AG09319 (cell line): ENCODE measurements around the gene TCN2.

ENCODE experiments used
- DNase-seq: peaks from one replicate; pipeline ENCODE4 v3.0.0-alpha.2; 2010; ENCODE audit warnings: low read depth; ENCODE audit errors: extremely low read depth
- CTCF ChIP-seq: IDR thresholded peaks from 2 replicates; pipeline ENCODE4 v1.5.1; 2011; ENCODE audit warnings: low read depth, mild to moderate bottlenecking, inconsistent platforms, low read length, moderate library complexity

TCN2 gene

GRCh38 chr22:30640361-30640760 is 33.4 kb downstream of the TCN2 start:
- no peak for DNase-seq
- TF ChIP-seq CTCF, result no peak

GRCh38 chr22:30640839-30641430 is 34.0 kb downstream of the TCN2 start:
- TF ChIP-seq CTCF, result no peak

GRCh38 chr22:30643055-30643875 is 36.3 kb downstream of the TCN2 start:
- no peak for DNase-seq
- TF ChIP-seq CTCF, result no peak

More at GRCh38 chr22:30640839-30641430, 34.0 kb downstream of the TCN2 start:
- DNase-seq, result no peak

GRCh38 chr22:30646518-30647160 is 39.7 kb downstream of the TCN2 start:
- DNase-seq, result no peak

GRCh38 chr22:30647536-30647935 is 40.6 kb downstream of the TCN2 start:
- TF ChIP-seq CTCF, result no peak
- no peak for DNase-seq

More at GRCh38 chr22:30646518-30647160, 39.7 kb downstream of the TCN2 start:
- TF ChIP-seq CTCF, result no peak

- no peak for DNase-seq
- TF ChIP-seq CTCF, result no peak
Observed at GRCh38 chr22:30648825-30649224, 41.9 kb downstream of the TCN2 start.
